Progenitor cell of endocrine pancreas (in vitro differentiated cells): ENCODE data around the gene IFITM5. TPM values are rescaled to one million over a fixed set of nuclear protein-coding genes. Genes with fewer than 3 reads are reported as not detected.

ENCODE experiments used
- DNase-seq: peaks from one replicate; pipeline ENCODE4 v3.0.0; 2021; ENCODE audit warnings: low spot score; ENCODE audit not compliant: unreplicated experiment
- H3K27ac Mint-ChIP-seq: 2 replicates; pipeline ENCODE4 v1.8.0; 2021; ENCODE audit warnings: mild to moderate bottlenecking, moderate library complexity, mixed read lengths
- H3K27me3 Mint-ChIP-seq: 2 replicates; pipeline ENCODE4 v1.8.0; 2021; ENCODE audit warnings: mixed read lengths
- H3K36me3 Mint-ChIP-seq: 2 replicates; pipeline ENCODE4 v1.8.0; 2022; ENCODE audit warnings: mixed read lengths; ENCODE audit not compliant: insufficient read depth
- H3K4me1 Mint-ChIP-seq: 2 replicates; pipeline ENCODE4 v1.8.0; 2021; ENCODE audit warnings: low read depth, mixed read lengths
- H3K4me3 Mint-ChIP-seq: 2 replicates; pipeline ENCODE4 v1.8.0; 2021; ENCODE audit warnings: low read depth, mild to moderate bottlenecking, moderate library complexity, mixed read lengths
- H3K9me3 Mint-ChIP-seq: 2 replicates; pipeline ENCODE4 v1.8.0; 2021; ENCODE audit warnings: low read depth, mixed read lengths
- total RNA-seq: library from RNA; stranded (reverse); gene quantifications from 2 replicates; pipeline ENCODE4 v1.2.1, GENCODE V29; 2021
- TF ChIP-seq, protein P1 (sequence below): fragments of 200-600 bp; sonication (generic); IDR thresholded peaks from one replicate; pipeline ENCODE4 v1.5.0; 2021; ENCODE audit warnings: antibody characterized with exemption, mild to moderate bottlenecking; ENCODE audit not compliant: unreplicated experiment

IFITM5 gene
- total RNA-seq, 1 donor from 2014 or later, result not detected

DNA sequence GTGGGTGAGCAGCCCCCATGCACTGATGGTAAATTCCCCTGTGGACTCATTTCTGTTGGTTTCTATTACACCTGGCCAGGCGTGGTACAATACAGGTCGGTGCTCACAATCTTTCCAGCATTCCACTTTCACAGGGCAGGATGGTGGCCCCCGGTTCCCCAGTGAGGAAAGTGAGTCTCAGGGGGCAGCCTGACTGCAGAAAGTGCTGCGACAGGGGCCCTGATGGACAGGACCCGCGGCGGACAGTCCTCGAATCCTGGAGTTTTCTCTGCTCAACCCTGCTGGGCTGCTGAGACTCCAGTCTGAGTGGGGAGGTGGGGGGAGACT lies 13.5 kb downstream of the IFITM5 start:
- Mint-ChIP-seq H3K9me3 (no peaks in the 10 kb centered on the region), H3K27me3 (peaks cover 28% of the 10 kb centered on the region), H3K27ac (no peak overlapping the region), H3K36me3 (no peaks in the 10 kb centered on the region), H3K4me3 (no peak overlapping the region), H3K4me1 (peaks cover 3% of the 10 kb centered on the region)
- DNase-seq, result no peak
- TF ChIP-seq, protein P1, sequence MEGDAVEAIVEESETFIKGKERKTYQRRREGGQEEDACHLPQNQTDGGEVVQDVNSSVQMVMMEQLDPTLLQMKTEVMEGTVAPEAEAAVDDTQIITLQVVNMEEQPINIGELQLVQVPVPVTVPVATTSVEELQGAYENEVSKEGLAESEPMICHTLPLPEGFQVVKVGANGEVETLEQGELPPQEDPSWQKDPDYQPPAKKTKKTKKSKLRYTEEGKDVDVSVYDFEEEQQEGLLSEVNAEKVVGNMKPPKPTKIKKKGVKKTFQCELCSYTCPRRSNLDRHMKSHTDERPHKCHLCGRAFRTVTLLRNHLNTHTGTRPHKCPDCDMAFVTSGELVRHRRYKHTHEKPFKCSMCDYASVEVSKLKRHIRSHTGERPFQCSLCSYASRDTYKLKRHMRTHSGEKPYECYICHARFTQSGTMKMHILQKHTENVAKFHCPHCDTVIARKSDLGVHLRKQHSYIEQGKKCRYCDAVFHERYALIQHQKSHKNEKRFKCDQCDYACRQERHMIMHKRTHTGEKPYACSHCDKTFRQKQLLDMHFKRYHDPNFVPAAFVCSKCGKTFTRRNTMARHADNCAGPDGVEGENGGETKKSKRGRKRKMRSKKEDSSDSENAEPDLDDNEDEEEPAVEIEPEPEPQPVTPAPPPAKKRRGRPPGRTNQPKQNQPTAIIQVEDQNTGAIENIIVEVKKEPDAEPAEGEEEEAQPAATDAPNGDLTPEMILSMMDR, result no peak

DNA sequence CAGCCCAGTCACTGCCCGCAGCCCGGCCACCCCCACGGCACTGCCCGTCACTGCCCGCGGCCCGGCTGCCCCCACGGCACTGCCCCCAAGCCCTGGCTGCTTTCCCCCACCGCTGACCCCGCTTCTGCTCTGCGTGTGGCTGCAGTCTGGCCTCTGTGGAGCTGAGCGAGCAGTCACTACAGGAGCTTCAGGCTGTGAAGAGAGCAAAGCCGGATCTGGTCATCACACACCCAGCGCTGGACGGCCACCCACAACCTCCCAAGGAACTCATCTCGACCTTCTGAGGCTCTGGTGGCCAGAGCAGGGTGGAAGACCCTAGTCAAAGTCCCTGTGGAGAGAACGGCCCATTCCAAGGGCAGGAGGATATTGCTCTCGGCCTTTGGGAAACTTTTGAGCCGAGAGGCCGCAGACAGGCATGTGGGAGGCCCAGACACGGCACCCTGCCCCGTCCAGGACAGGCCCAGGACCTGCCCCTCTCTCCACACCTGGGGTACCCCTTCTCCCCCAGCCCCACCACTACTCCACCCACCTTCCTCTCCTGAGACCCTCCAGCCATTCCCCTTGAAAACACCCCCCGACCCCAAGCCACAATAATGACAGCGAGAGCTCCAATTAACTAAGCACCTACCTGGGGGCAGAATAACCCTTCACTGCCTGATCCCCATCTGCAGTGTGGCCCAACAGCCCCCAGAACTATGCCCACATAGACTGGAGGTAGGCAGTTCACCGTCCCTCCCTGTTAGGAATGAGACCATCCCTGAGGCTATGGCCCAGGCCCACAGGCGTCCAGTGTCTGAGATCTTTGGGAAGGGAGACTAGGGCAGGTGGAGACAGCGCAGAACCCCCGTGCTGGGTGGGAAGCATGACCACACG lies 14.1 kb downstream of the IFITM5 start:
- no peak for DNase-seq
- Mint-ChIP-seq H3K9me3 (no peaks in the 10 kb centered on the region), H3K4me3 (no peak overlapping the region), H3K27me3 (peaks cover 28% of the 10 kb centered on the region), H3K36me3 (no peaks in the 10 kb centered on the region), H3K27ac (no peak overlapping the region), H3K4me1 (peaks cover 3% of the 10 kb centered on the region)
- TF ChIP-seq, protein P1, result no peak

DNA sequence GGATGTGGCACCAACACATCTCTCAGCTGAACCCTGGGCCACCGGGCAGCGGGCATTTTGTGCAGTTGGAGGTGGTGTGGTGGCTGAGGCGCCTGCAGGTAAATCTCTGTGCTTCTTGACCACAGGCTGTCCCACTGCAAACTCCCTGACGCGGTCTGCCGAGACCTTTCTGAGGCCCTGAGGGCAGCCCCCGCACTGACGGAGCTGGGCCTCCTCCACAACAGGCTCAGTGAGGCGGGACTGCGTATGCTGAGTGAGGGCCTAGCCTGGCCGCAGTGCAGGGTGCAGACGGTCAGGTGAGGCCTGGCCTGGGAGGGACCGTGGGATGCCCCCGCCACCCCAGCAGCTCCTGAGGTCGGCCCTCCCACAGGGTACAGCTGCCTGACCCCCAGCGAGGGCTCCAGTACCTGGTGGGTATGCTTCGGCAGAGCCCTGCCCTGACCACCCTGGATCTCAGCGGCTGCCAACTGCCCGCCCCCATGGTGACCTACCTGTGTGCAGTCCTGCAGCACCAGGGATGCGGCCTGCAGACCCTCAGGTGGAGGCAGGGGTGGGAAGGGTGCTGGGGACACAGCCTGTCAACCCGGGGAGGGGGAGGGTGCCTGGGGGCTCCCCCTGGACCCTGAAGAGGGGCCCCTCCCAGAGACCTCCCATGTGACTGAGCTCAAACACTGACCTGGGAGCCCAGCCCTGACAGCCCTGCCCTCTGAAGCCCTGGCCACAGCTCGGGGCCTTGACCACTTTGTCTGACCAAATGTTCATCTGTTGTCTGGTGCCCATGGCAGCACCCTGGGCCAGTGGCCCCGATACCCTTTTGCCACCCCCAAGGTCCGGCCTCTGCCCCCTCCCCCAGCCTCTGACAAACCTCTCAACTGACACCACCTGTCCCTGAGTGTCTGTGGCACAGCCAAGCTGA lies 15.0 kb downstream of the IFITM5 start:
- Mint-ChIP-seq H3K4me3 (no peak overlapping the region), H3K36me3 (no peaks in the 10 kb centered on the region), H3K27ac (no peak overlapping the region), H3K4me1 (peaks cover 2% of the 10 kb centered on the region), H3K9me3 (no peaks in the 10 kb centered on the region), H3K27me3 (peaks cover 28% of the 10 kb centered on the region)
- DNase-seq, result no peak
- TF ChIP-seq, protein P1, result no peak

DNA sequence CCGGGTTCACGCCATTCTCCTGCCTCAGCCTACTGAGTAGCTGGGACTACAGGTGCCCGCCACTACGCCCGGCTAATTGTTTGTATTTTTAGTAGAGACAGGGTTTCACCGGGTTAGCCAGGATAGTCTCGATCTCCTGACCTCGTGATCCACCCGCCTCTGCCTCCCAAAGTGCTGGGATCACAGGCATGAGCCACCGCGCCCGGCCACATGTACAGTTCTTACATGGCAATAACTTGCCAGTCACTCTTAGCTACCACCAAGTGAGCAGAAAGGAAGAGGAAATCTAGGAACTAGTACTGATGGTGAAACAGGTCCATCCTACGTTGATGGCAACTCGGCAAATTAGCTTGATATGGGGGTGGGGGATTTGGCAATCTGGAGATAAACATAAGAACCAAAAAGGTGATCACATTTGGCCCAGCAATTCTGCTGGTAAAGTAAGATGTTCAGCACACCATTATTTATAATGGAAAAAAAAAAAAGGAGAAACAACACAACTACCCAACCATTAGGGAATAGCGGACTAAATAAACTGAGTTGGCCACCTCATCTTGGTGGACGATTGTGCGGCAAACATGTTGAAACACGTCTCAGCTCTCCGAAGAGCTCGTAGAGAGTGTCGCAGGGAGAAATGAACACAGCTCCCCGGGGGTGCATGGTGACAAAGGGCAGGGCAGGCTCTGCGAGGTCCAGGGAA lies 15.8 kb downstream of the IFITM5 start:
- H3K27ac Mint-ChIP-seq, result no peak overlapping the region
- no peak overlapping the region for H3K4me3 Mint-ChIP-seq
- no peaks in the 10 kb centered on the region for H3K9me3 Mint-ChIP-seq
- peaks cover 28% of the 10 kb centered on the region for H3K27me3 Mint-ChIP-seq
- no peak for DNase-seq
- H3K36me3 Mint-ChIP-seq, result no peaks in the 10 kb centered on the region
- peaks cover 2% of the 10 kb centered on the region for H3K4me1 Mint-ChIP-seq
- TF ChIP-seq, protein P1, result no peak
